OCI-LY7 (cell line): ENCODE results near the gene DNAJC25. TPM values are rescaled to one million over a fixed set of nuclear protein-coding genes. Genes with fewer than 3 reads are reported as not detected.
"Not testable (repeated sequence)": the region's sequence is repeated elsewhere in the genome, so short reads cannot be mapped to it uniquely, and the experiment has no call there.

ENCODE experiments used
- BruUV-seq: library from RNA; stranded (reverse); fragments of 400-500 nt; replicated peaks from 2 replicates; lab custom pipeline; 2021; lab: Mats Ljungman, UMichigan
- CTCF ChIA-PET: fragments of 300-600 bp; sonication (Branson Sonifier 250); formaldehyde crosslinking; loops from one replicate; lab custom pipeline; 2022; ENCODE audit warnings: antibody characterized with exemption; ENCODE audit not compliant: unreplicated experiment; lab: Charles Lee
- POLR2A ChIA-PET: fragments of 300-600 bp; sonication (Branson Sonifier 250); formaldehyde crosslinking; loops from one replicate; lab custom pipeline; 2022; ENCODE audit warnings: antibody characterized with exemption; lab: Charles Lee
- DNase-seq: peaks from one replicate; pipeline ENCODE4 v3.0.0-alpha.2; 2015; ENCODE audit warnings: low spot score
- H2AFZ ChIP-seq: fragments of 200-600 bp; sonication (generic), shearing (Covaris generic); 2 replicates; pipeline ENCODE4 v1.6.1; 2014; ENCODE audit warnings: mild to moderate bottlenecking, antibody characterized with exemption, low read length, moderate library complexity
- H3K27ac ChIP-seq: fragments of 200-600 bp; sonication (generic); 2 replicates; pipeline ENCODE4 v1.5.1; 2014; ENCODE audit warnings: mixed run types, low read depth, mild to moderate bottlenecking, moderate library complexity, low read length, inconsistent platforms; ENCODE audit not compliant: poor library complexity, severe bottlenecking
- H3K36me3 ChIP-seq: fragments of 200-600 bp; sonication (generic); 2 replicates; pipeline ENCODE4 v1.6.1; 2014; ENCODE audit warnings: mild to moderate bottlenecking, antibody characterized with exemption, low read length, moderate library complexity, mixed read lengths; ENCODE audit not compliant: insufficient read depth
- H3K4me1 ChIP-seq: fragments of 200-600 bp; sonication (generic); 2 replicates; pipeline ENCODE4 v1.5.1; 2014; ENCODE audit warnings: mild to moderate bottlenecking, low read length; ENCODE audit not compliant: insufficient read depth, poor library complexity, severe bottlenecking
- H3K4me2 ChIP-seq: fragments of 200-600 bp; sonication (generic); 2 replicates; pipeline ENCODE4 v1.6.1; 2014; ENCODE audit warnings: mild to moderate bottlenecking, low read length
- H3K4me3 ChIP-seq: fragments of 200-600 bp; sonication (generic); 2 replicates; pipeline ENCODE4 v1.5.1; 2014; ENCODE audit warnings: mild to moderate bottlenecking, low read depth, low read length; ENCODE audit not compliant: poor library complexity, severe bottlenecking
- H3K79me2 ChIP-seq: fragments of 200-600 bp; sonication (generic); 2 replicates; pipeline ENCODE4 v1.6.1; 2016; ENCODE audit warnings: low read depth, mild to moderate bottlenecking, low read length, moderate library complexity, mixed read lengths; ENCODE audit not compliant: insufficient read depth
- H3K9me2 ChIP-seq: fragments of 200-600 bp; sonication (generic); 2 replicates; pipeline ENCODE4 v1.6.1; 2016; ENCODE audit warnings: mild to moderate bottlenecking, low read length, mixed read lengths; ENCODE audit not compliant: insufficient read depth
- H3K9me3 ChIP-seq: fragments of 200-600 bp; sonication (generic); 2 replicates; pipeline ENCODE4 v1.6.1; 2014; ENCODE audit warnings: mild to moderate bottlenecking, mixed run types, low read length, mixed read lengths
- H4K20me1 ChIP-seq: fragments of 200-600 bp; sonication (generic); 2 replicates; pipeline ENCODE4 v1.6.1; 2014; ENCODE audit warnings: mild to moderate bottlenecking, antibody characterized with exemption, low read length, moderate library complexity, mixed read lengths; ENCODE audit not compliant: insufficient read depth
- CTCF ChIP-seq: fragments of 200-600 bp; sonication (generic); conservative IDR thresholded peaks from 2 replicates; pipeline ENCODE4 v1.5.1; 2014; ENCODE audit warnings: mild to moderate bottlenecking, antibody characterized with exemption, low read length, moderate library complexity, mixed read lengths
- EZH2phosphoT487 ChIP-seq: fragments of 200-600 bp; sonication (generic); IDR thresholded peaks from 2 replicates; pipeline ENCODE4 v1.6.1; 2018; ENCODE audit warnings: low read depth, borderline replicate concordance, mild to moderate bottlenecking, mixed run types, antibody characterized with exemption, low read length, moderate library complexity, mixed read lengths
- intact Hi-C: fragments of 100-400 bp; cut with micrococcal nuclease; formaldehyde crosslinking; loops from one replicate; pipeline ENCODE4 v1.10.0; 2022; ENCODE audit not compliant: unreplicated experiment
- total RNA-seq, 2 experiments: library from RNA; depleted of rRNA in 1 of 2; stranded (reverse); fragments of >200 nt in 1 of 2; shearing (Covaris generic) in 1 of 2; gene quantifications; 2 replicates each; pipeline ENCODE4 v1.2.3, GENCODE V29; 2014 to 2022

Gene DNAJC25
- total RNA-seq, 2 experiments from 2014 or later = 5.8 to 7.0 TPM

- H3K36me3 ChIP-seq = no peaks in the 10 kb centered on the region
- no peaks in the 10 kb centered on the region for H3K9me2 ChIP-seq
- no peaks in the 10 kb centered on the region for H4K20me1 ChIP-seq
- DNase-seq = no peak
- BruUV-seq = no TSS peak
- ChIA-PET CTCF (no interaction called here), POLR2A (interaction anchor here (0.5 kb wide), 1 partner anchor 38 kb away, joined by 4 read pairs; no protein-coding TSS in a partner anchor)
- intact Hi-C loops = no loop called here
- H3K4me1 ChIP-seq = peaks cover 3% of the 10 kb centered on the region
- H2AFZ ChIP-seq = no peak overlapping the region
- H3K4me2 ChIP-seq = no peak overlapping the region
- no peaks in the 10 kb centered on the region for H3K9me3 ChIP-seq
- no peaks in the 10 kb centered on the region for H3K79me2 ChIP-seq
- H3K4me3 ChIP-seq = no peak overlapping the region
- H3K27ac ChIP-seq = no peak overlapping the region
- TF ChIP-seq CTCF (no peak), EZH2phosphoT487 (no peak)
These were observed 37.0 kb downstream of the DNAJC25 start for GRCh38 chr9:111668026-111668573.

GRCh38 chr9:111668601-111669000 is 37.5 kb downstream of the DNAJC25 start:
- H3K36me3 ChIP-seq, BruUV-seq, H3K79me2 ChIP-seq, intact Hi-C loops, H3K4me3 ChIP-seq, POLR2A ChIA-PET, H3K4me2 ChIP-seq, H3K9me2 ChIP-seq, H2AFZ ChIP-seq, H3K4me1 ChIP-seq, H3K9me3 ChIP-seq, H3K27ac ChIP-seq, CTCF ChIA-PET, DNase-seq, H4K20me1 ChIP-seq: not testable (repeated sequence)

- intact Hi-C loops = no loop called here
- POLR2A ChIA-PET = no interaction called here
- no peak for DNase-seq
These were observed 43.2 kb downstream of the DNAJC25 start for GRCh38 chr9:111674319-111674718.

More at GRCh38 chr9:111674319-111674718, 43.2 kb downstream of the DNAJC25 start:
- Histone ChIP-seq H3K9me2 (no peaks in the 10 kb centered on the region), H3K79me2 (no peaks in the 10 kb centered on the region), H3K36me3 (no peaks in the 10 kb centered on the region), H3K4me3 (no peak overlapping the region), H3K27ac (no peak overlapping the region), H3K9me3 (no peaks in the 10 kb centered on the region), H2AFZ (no peak overlapping the region), H4K20me1 (no peaks in the 10 kb centered on the region), H3K4me2 (no peak overlapping the region), H3K4me1 (no peaks in the 10 kb centered on the region)
- no TSS peak for BruUV-seq
- CTCF ChIA-PET = no interaction called here
- TF ChIP-seq EZH2phosphoT487 (no peak), CTCF (no peak)
